ENCODE measurements around the gene TNNI3K.

The TNNI3K gene

GRCh38 chr1:74513411-74514300 is 278.5 kb downstream of the TNNI3K start:
- Histone ChIP-seq H3K4me1 (ENCODE audit: control insufficient read depth, low read length) (no peaks in the 10 kb centered on the region), H3K9me2 (replicated peaks; ENCODE audit: control insufficient read depth, low read length) (no peaks in the 10 kb centered on the region), H3K27me3 (ENCODE audit: control insufficient read depth, low read length) (no peaks in the 10 kb centered on the region), H3K79me2 (ENCODE audit: control insufficient read depth, low read length) (no peaks in the 10 kb centered on the region), H3K36me3 (ENCODE audit: control insufficient read depth, low read length) (no peaks in the 10 kb centered on the region), H4K20me1 (ENCODE audit: control insufficient read depth, insufficient read depth, low read depth, low read length) (no peaks in the 10 kb centered on the region), H3K4me2 (ENCODE audit: low read length) (no peak overlapping the region), H3F3A (ENCODE audit: control insufficient read depth, insufficient read depth) (no peaks in the 10 kb centered on the region), H3K4me3 (ENCODE audit: low read length) (no peak overlapping the region), H3K27ac (ENCODE audit: low read depth, low read length) (no peak overlapping the region), H3K9me3 (ENCODE audit: control insufficient read depth, insufficient read depth, low read length) (no peaks in the 10 kb centered on the region)
- TF ChIP-seq CTCF (IDR thresholded peaks at IDR 0.05; ENCODE audit: low read depth, low read length, poor library complexity, severe bottlenecking) (no peak), EZH2phosphoT487 (IDR thresholded peaks at IDR 0.05; ENCODE audit: borderline replicate concordance, low read length) (no peak)

GRCh38 chr1:74517599-74518051 is 282.4 kb downstream of the TNNI3K start:
- TF ChIP-seq CTCF (IDR thresholded peaks at IDR 0.05; ENCODE audit: low read depth, low read length, poor library complexity, severe bottlenecking) (no peak), EZH2phosphoT487 (IDR thresholded peaks at IDR 0.05; ENCODE audit: borderline replicate concordance, low read length) (no peak)
- H3K27me3 ChIP-seq (ENCODE audit: control insufficient read depth, low read length), result no peaks in the 10 kb centered on the region
- H3K79me2 ChIP-seq (ENCODE audit: control insufficient read depth, low read length), result no peaks in the 10 kb centered on the region
- no peaks in the 10 kb centered on the region for H3K36me3 ChIP-seq (ENCODE audit: control insufficient read depth, low read length)
- no peak overlapping the region for H3K4me2 ChIP-seq (ENCODE audit: low read length)
- no peak overlapping the region for H3K27ac ChIP-seq (ENCODE audit: low read depth, low read length)
- H3K9me3 ChIP-seq (ENCODE audit: control insufficient read depth, insufficient read depth, low read length), result no peaks in the 10 kb centered on the region
- no peak overlapping the region for H3K4me3 ChIP-seq (ENCODE audit: low read length)
- H3K4me1 ChIP-seq (ENCODE audit: control insufficient read depth, low read length), result no peaks in the 10 kb centered on the region
- no peaks in the 10 kb centered on the region for H4K20me1 ChIP-seq (ENCODE audit: control insufficient read depth, insufficient read depth, low read depth, low read length)
- no peaks in the 10 kb centered on the region for H3K9me2 ChIP-seq (replicated peaks; ENCODE audit: control insufficient read depth, low read length)
- H3F3A ChIP-seq (ENCODE audit: control insufficient read depth, insufficient read depth), result no peaks in the 10 kb centered on the region

GRCh38 chr1:74522148-74522547 is 287.0 kb downstream of the TNNI3K start:
- no peak overlapping the region for H3K27ac ChIP-seq (ENCODE audit: low read depth, low read length)
- H3K9me3 ChIP-seq (ENCODE audit: control insufficient read depth, insufficient read depth, low read length), result no peaks in the 10 kb centered on the region
- no peak overlapping the region for H3K4me2 ChIP-seq (ENCODE audit: low read length)
- H3K4me1 ChIP-seq (ENCODE audit: control insufficient read depth, low read length), result no peaks in the 10 kb centered on the region
- no peaks in the 10 kb centered on the region for H4K20me1 ChIP-seq (ENCODE audit: control insufficient read depth, insufficient read depth, low read depth, low read length)
- H3K36me3 ChIP-seq (ENCODE audit: control insufficient read depth, low read length), result no peaks in the 10 kb centered on the region
- no peaks in the 10 kb centered on the region for H3K79me2 ChIP-seq (ENCODE audit: control insufficient read depth, low read length)
- no peaks in the 10 kb centered on the region for H3F3A ChIP-seq (ENCODE audit: control insufficient read depth, insufficient read depth)
- TF ChIP-seq CTCF (IDR thresholded peaks at IDR 0.05; ENCODE audit: low read depth, low read length, poor library complexity, severe bottlenecking), result no peak
- no peak for TF ChIP-seq EZH2phosphoT487 (IDR thresholded peaks at IDR 0.05; ENCODE audit: borderline replicate concordance, low read length)
- no peaks in the 10 kb centered on the region for H3K9me2 ChIP-seq (replicated peaks; ENCODE audit: control insufficient read depth, low read length)
- no peaks in the 10 kb centered on the region for H3K27me3 ChIP-seq (ENCODE audit: control insufficient read depth, low read length)
- no peak overlapping the region for H3K4me3 ChIP-seq (ENCODE audit: low read length)

Data from DOHH2 (cell line).